Left ventricle myocardium superior (tissue), 1 donor: ENCODE results near the gene NKAPL. TPM values are rescaled to one million over a fixed set of nuclear protein-coding genes. Genes with fewer than 3 reads are reported as not detected.

ENCODE experiments used
- ATAC-seq: fragments of 200-7000 bp; cut with Tn5 transposase; one replicate; pipeline ENCODE4 v1.9.1; 2020; ENCODE audit warnings: mild to moderate bottlenecking, moderate library complexity
- DNase-seq: peaks from one replicate; pipeline ENCODE4 v3.0.0-alpha.2; 2020
- intact Hi-C: fragments of 100-400 bp; cut with micrococcal nuclease; formaldehyde crosslinking; loops from one replicate; pipeline ENCODE4 v1.11.0; 2022
- total RNA-seq: library from RNA; stranded (reverse); fragmentation: NEBNext Ultra II Directional; extraction: Animal tissue kit (Norgen Biotek cat#: 25700); gene quantifications from one replicate; pipeline ENCODE4 v1.2.1, GENCODE V29; 2021
- donor health status: DM: no; HTN: yes; CAD: no; lungs with severe emphysema.

NKAPL gene
- total RNA-seq, 1 donor from 2014 or later = 6.3 TPM

GRCh38 chr6:28240471-28240870 is 18.6 kb upstream of the NKAPL start:
- no peak for DNase-seq
- ATAC-seq = no peak
- intact Hi-C loops = no loop called here

GRCh38 chr6:28243946-28244345 is 15.2 kb upstream of the NKAPL start:
- intact Hi-C loops = no loop called here
- no peak for ATAC-seq

DNA sequence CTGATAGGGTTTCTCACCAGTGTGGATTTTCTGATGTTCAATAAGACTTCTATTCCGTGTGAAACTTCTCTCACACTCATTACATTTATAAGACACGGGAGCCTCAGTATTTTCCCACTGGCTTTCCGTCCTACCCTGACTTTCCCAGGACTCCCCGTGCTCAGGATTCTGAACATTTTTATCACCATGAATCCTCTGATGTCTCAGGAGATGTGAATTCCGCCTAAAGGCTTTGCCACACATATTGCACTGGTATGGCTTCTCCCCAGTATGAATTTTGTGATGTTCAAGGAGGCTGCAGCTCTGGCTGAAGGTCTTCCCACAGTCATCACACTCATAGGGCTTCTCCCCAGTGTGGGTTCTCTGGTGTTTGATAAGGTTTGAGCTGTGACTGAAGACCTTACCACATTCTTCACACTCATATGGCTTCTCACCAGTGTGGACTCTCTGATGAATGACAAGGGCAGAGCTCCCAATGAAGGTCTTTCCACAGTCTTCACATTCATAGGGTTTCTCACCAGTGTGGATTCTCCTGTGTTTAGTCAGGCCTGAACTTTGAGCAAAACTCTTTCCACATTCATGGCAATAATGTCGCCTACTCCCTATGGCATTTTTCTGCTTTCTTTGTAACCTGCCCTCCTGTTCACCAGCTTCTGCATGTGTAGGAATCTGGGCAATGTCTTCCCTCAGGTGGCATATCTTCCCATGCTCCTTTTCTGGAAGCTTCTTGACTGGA is 13.7 kb upstream of the NKAPL start:
- no peak for DNase-seq
- no peak for ATAC-seq
- intact Hi-C loops = no loop called here

More at GRCh38 chr6:28243946-28244345, 15.2 kb upstream of the NKAPL start:
- no peak for DNase-seq

GRCh38 chr6:28248916-28249315 is 10.2 kb upstream of the NKAPL start:
- no peak for ATAC-seq
- no peak for DNase-seq
- intact Hi-C loops = no loop called here

DNA sequence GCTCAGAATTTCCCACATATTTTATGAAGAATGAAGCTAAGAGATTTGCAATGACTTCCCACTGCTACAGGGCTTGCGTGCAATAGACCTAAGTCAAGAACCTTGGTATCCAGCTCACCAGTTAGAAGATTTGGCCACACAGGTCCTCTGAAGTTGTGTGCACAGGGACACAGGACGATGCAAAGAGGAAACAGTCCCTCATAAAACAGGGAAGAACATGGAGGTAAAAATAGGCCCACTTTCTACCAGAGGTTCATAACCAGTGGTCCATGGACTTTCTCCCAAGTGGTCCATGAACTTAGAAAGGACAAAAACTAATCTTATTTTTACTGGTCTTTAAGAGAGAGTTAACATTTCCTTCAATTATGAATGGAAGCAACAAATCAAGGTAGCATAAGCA is 8.3 kb upstream of the NKAPL start:
- DNase-seq (no peak), ATAC-seq (no peak)
- intact Hi-C loops = no loop called here

DNA sequence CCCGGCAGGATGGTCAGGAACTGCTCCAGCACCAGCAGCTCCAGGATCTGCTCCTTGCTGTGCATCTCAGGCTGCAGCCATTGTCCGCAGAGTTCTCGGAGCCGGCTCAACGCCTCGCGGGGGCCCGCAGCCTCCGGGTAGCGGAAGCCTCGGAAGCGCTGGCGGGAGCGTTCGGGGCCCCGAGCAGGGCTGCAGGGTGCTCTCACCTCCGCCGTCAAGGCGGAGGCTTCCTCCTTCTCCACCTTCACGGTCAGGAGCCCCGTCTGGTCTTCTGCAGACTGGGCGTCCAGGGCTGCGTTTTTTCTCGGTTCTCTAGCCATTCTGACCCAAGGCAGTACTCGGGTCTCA is 7.5 kb upstream of the NKAPL start:
- ATAC-seq (peak; percentile 50), DNase-seq (peak; percentile 31)
- intact Hi-C loops = no loop called here

GRCh38 chr6:28252009-28252975 is 6.8 kb upstream of the NKAPL start, which contains the start of gene ZKSCAN4:
TSS of gene ZKSCAN4 (minus strand) at chr6:28252269. CDS start at chr6:28251980, 289 bp downstream.
- DNase-seq (peak; percentile 56), ATAC-seq (peak; percentile 99)
- intact Hi-C loops = no loop called here

GRCh38 chr6:28254121-28254519 is 5.0 kb upstream of the NKAPL start:
- ATAC-seq (no peak), DNase-seq (no peak)
- intact Hi-C loops = no loop called here

- ATAC-seq (no peak), DNase-seq (no peak)
- intact Hi-C loops = no loop called here
Observed at GRCh38 chr6:28257042-28257441, 2.1 kb upstream of the NKAPL start.

DNA sequence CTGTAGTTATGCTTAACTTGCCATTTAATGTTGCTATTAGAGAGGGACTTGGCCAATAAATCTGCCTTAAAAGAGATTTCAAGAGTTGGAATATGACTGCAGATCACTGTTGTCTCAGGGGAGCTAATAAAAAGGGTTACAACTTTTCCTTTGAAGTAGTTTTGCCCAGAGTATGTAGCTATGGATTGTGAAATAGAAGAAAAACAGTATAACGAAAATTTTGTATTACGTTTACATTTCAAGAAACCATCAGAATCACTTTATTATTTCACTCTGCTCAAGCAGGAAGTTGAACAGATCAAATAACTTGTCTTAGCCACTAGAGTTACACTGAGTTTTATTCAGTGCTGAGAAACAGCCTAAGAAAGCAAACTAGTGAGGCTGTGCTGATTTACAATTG is 4.8 kb downstream of the NKAPL start:
- DNase-seq (no peak), ATAC-seq (no peak)
- intact Hi-C loops = no loop called here

GRCh38 chr6:28264834-28265401 is 5.8 kb downstream of the NKAPL start:
- intact Hi-C loops = no loop called here
- ATAC-seq = no peak
- DNase-seq = no peak

DNA sequence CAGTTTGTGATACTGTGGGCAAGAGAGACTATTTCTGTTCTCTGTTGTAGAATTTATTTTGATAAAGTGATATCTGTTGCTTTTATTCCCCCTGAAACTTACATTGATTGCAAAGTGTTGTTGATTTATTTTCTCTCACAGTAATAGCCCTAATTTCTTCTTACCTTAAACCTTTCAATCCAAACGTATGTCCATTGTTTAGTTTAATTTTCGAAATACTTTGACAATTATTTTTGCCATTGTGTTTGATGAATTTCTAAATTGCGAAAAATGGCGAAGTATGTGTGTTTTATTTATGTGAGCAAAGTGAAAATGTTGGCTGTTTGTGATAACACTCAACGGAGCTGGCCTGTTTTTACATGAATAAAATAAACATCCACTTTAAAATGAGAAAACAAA is 7.5 kb downstream of the NKAPL start:
- intact Hi-C loops = no loop called here

GRCh38 chr6:28266962-28267694 is 8.0 kb downstream of the NKAPL start, which contains the start of gene ZSCAN26:
TSS of gene ZSCAN26 (plus strand) at chr6:28267143. CDS start at chr6:28271920, 4,777 bp downstream.
- DNase-seq = peak; percentile 88
- ATAC-seq = peak; percentile 99
- intact Hi-C loops = no loop called here

More for the DNA sequence above, 7.5 kb downstream of the NKAPL start:
- DNase-seq = no peak
- ATAC-seq = no peak

DNA sequence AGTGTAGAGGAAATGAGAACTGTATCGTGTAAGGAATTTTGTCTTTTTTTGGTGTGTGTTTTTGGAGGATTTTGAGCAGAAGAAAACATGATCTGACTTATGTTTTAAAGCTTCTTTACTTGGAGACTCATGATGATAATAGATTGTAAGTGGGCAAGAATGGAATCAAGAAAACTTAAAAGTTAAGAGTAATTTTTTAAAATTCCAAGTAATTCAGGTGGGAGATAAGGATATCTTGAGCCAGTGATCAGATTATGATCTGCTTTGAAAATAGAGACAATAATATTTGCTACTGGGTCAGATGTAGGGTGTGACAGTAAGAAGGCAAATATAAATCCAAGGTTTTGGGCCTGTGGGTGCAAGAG is 8.6 kb downstream of the NKAPL start:
- no peak for DNase-seq
- intact Hi-C loops = no loop called here
- no peak for ATAC-seq

GRCh38 chr6:28269492-28269891 is 10.4 kb downstream of the NKAPL start:
- intact Hi-C loops = no loop called here
- DNase-seq (no peak), ATAC-seq (no peak)

- ATAC-seq = no peak
- intact Hi-C loops = no loop called here
- DNase-seq = no peak
Observed at GRCh38 chr6:28274888-28275287, 15.8 kb downstream of the NKAPL start.

DNA sequence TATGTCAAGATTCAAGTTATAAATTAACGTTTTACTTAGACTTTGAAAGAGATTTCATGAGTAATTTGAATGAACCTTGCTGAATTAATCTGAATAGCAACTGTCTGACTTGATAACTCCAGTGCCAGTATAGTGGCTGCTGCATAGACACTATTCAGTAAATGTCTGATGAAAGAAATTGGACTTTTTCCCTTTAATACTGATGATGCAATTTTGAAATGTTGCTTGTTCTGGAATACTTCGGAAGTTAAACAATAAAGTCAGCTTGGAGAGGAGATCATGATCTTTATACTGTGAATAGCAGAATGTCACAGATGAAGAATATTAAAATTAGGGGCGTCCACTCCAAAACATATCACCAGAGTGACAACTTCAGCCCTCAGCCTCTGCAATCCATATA is 18.6 kb downstream of the NKAPL start:
- intact Hi-C loops = no loop called here
- DNase-seq (no peak), ATAC-seq (no peak)

DNA sequence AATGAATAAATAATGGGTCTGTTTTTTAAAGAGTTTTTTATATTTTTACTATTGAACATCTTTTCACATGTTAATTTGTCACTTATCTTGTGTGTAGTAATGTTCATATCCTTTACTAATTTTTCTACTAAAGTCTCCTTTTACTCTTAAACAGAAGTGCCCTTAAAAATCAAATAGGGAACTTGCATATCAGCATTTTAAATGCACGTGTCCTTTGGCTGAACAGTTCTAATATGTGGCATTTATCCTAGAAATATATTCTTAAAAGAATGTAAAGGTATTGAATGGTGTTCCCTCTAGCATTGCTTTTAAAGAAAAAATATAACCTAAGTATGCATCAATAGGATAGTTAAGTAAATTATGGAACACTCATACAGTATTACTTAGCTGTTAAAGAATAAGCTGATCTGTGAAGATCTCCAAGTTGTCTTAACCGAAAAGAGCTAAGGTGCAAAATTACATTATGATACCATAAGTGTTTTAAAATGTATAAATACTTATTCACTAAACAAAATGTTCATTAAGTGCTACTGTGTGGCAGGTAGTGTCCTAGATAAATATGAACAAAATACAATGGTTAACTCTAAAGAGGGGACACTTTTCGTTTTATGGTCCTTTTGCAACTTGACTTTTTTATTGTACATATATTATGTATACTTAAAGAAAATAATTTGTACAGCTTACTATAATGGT is 21.6 kb downstream of the NKAPL start:
- intact Hi-C loops = no loop called here
- DNase-seq = no peak
- ATAC-seq = no peak
